RWPE1 (cell line): ENCODE results near the gene GGA1.

ENCODE experiments used
- CTCF ChIA-PET: fragments of 350-600 bp; sonication (Branson Sonifier 250); formaldehyde crosslinking; extraction: SDS; loops from one replicate; lab custom pipeline; 2021; lab: Yijun Ruan, JAX
- POLR2A ChIA-PET: fragments of 400-600 bp; formaldehyde crosslinking; extraction: SDS; loops from one replicate; lab custom pipeline; 2020; ENCODE audit warnings: antibody characterized with exemption; ENCODE audit not compliant: low non-redundant PET; lab: Yijun Ruan, JAX
- DNase-seq: peaks from one replicate; pipeline ENCODE4 v3.0.0; 2012; ENCODE audit warnings: low spot score
- H3K27ac ChIP-seq: fragments of 450-650 bp; 2 replicates; pipeline ENCODE4 v1.5.1; 2017
- CTCF ChIP-seq: fragments of 450-650 bp; conservative IDR thresholded peaks from 2 replicates; pipeline ENCODE4 v1.5.1; 2017; ENCODE audit warnings: low read depth, mild to moderate bottlenecking

The GGA1 gene

GRCh38 chr22:37657590-37658132, 49.0 kb downstream of the GGA1 start:
- ChIA-PET CTCF (interaction anchor here (0.6 to 1.9 kb wide), 3 partner anchors 14 to 60 kb away, joined by 3 to 6 read pairs (median 3); no protein-coding TSS in a partner anchor), POLR2A (interaction anchor here (0.6 to 1.0 kb wide), 2 partner anchors 18 to 1133 kb away, joined by 3 to 6 read pairs; partner anchors contain the start of gene LGALS1)
- H3K27ac ChIP-seq = peak overlapping the region; percentile 80
- TF ChIP-seq CTCF = no peak
- no peak for DNase-seq

GRCh38 chr22:37658133-37659065, 49.8 kb downstream of the GGA1 start, which contains the start of gene PDXP:
TSS of gene PDXP (plus strand) at chr22:37658723. CDS start at chr22:37658783, 60 bp downstream.
- ChIA-PET CTCF (interaction anchor here (0.6 to 1.9 kb wide), 2 partner anchors 15 to 342 kb away, joined by 3 to 6 read pairs; no protein-coding TSS in a partner anchor), POLR2A (interaction anchor here (0.8 to 1.0 kb wide), 2 partner anchors 17 to 76 kb away, joined by 3 read pairs; partner anchors contain the start of gene LGALS1)
- no peak for TF ChIP-seq CTCF
- peak within 1 kb of the TSS; percentile 80 for H3K27ac ChIP-seq
- peak; percentile 97 for DNase-seq

GRCh38 chr22:37659066-37659896, 50.6 kb downstream of the GGA1 start:
- CTCF ChIA-PET = interaction anchor here (1.9 kb wide), 1 partner anchor 16 kb away, joined by 6 read pairs; no protein-coding TSS in a partner anchor
- POLR2A ChIA-PET = interaction anchor here (0.8 kb wide), 1 partner anchor 75 kb away, joined by 3 read pairs; no protein-coding TSS in a partner anchor
- no peak for TF ChIP-seq CTCF
- no peak for DNase-seq
- peak overlapping the region; percentile 80 for H3K27ac ChIP-seq

GRCh38 chr22:37659897-37660708, 51.5 kb downstream of the GGA1 start:
- ChIA-PET POLR2A (no interaction called here), CTCF (no interaction called here)
- peak overlapping the region; percentile 80 for H3K27ac ChIP-seq
- no peak for DNase-seq
- no peak for TF ChIP-seq CTCF

GRCh38 chr22:37660709-37661045, 52.0 kb downstream of the GGA1 start:
- no peak for TF ChIP-seq CTCF
- ChIA-PET POLR2A (no interaction called here), CTCF (no interaction called here)
- DNase-seq = no peak
- H3K27ac ChIP-seq = peak overlapping the region; percentile 80
